ENCODE data around the gene RPS6KA2.
A peak's percentile ranks its signal among the peaks of the same experiment; 100 is the strongest.

The RPS6KA2 gene

DNA sequence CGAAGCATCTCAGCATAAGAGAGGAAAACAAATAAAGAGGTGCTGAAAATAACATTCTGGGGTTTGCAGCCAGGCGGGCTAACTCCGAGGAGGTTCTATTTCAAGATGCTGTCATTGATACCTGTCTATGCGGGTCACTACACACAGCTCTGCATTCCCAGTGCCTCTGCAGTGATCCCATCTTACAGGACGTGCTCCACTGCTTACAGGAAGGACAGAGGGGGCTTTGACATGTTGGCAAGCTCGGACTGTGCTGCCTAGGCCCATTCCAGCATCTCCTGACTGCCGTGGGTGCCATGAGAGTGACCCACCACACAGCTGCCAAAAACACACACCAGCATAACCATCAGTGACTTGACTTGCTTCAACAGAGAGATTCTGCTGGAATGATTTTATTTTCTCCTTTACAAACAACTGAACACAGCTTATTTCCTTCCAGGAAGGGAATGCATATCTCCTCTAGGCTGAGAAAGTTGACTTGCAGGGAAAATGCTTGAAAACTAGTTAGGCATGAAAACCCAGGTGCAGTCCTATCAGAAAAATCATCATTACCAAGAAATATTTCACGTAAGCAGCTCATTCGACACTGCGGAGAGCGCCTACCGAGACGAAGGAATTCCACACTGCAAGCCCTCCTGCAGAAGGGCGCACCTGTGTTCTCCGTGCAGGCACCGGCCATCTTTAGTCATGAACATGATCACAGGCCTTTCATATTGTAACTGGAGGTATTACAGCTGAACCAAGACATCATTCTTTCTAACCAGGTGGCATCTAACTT lies 103.1 kb downstream of the RPS6KA2 start:
- ChIA-PET CTCF (interaction anchor here (1.6 kb wide), 1 partner anchor 12 kb away, joined by 6 read pairs; no protein-coding TSS in a partner anchor), POLR2A (no interaction called here)
- TF ChIP-seq, protein P1, sequence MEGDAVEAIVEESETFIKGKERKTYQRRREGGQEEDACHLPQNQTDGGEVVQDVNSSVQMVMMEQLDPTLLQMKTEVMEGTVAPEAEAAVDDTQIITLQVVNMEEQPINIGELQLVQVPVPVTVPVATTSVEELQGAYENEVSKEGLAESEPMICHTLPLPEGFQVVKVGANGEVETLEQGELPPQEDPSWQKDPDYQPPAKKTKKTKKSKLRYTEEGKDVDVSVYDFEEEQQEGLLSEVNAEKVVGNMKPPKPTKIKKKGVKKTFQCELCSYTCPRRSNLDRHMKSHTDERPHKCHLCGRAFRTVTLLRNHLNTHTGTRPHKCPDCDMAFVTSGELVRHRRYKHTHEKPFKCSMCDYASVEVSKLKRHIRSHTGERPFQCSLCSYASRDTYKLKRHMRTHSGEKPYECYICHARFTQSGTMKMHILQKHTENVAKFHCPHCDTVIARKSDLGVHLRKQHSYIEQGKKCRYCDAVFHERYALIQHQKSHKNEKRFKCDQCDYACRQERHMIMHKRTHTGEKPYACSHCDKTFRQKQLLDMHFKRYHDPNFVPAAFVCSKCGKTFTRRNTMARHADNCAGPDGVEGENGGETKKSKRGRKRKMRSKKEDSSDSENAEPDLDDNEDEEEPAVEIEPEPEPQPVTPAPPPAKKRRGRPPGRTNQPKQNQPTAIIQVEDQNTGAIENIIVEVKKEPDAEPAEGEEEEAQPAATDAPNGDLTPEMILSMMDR (IDR thresholded peaks at IDR 0.05; ENCODE audit: control extremely low read depth, extremely low read depth, low read depth, missing control alignments): no peak
- DNase-seq (ENCODE audit: extremely low spot score): no peak

DNA sequence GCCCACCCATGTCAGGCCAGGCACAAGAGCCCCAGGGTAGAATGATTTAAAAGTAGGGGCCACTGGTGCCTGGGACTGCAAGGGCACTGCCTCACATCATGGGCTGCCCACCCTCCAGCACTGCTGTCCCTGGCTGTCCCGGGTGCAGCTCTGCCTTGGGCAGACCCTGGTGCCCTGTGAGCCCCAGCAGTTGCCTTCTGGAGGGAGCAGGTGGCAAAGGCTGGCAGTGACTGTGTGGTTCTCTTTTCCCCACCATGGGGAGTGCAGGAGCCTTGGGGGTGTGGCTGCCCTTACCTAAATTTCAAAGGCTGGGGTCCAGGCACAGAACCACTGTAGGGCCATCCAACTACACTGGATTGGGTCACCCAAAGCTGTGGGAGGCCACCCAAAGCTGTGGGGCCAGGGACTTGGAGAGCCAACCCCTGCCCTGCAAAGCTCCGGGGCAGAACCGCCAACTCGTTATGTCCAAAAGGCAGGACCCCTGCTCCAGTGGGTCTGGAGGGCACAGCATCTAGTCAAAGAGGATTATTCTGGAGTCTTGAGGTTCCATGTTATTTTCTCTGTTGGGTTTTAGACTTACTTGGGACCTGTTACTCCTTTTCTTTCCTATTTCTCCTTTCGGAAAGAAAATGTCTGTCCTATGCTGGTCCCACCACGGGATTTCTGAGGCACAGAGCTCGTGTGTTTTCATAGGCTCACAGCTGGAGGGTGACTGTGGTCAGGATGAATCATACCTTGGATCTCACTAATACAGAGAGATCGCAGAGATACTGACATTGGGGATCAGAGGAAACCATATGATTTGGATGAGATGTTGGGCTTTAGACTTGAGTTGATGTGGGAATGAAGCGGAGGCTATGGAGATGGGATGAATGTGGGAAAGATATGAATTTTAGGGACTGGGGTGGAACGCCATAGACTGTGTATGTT lies 105.9 kb downstream of the RPS6KA2 start:
- TF ChIP-seq, protein P1 (IDR thresholded peaks at IDR 0.05; ENCODE audit: control extremely low read depth, extremely low read depth, low read depth, missing control alignments): no peak
- DNase-seq (ENCODE audit: extremely low spot score): no peak
- CTCF ChIA-PET: interaction anchor here (0.9 to 1.3 kb wide), 2 partner anchors 24 to 63 kb away, joined by 3 to 4 read pairs; no protein-coding TSS in a partner anchor
- POLR2A ChIA-PET: no interaction called here

- CTCF ChIA-PET: interaction anchor here (1.1 to 1.5 kb wide), 2 partner anchors 10 to 16 kb away, joined by 3 to 4 read pairs; no protein-coding TSS in a partner anchor
- TF ChIP-seq, protein P1 (IDR thresholded peaks at IDR 0.05; ENCODE audit: control extremely low read depth, extremely low read depth, low read depth, missing control alignments): no peak
- POLR2A ChIA-PET: no interaction called here
- DNase-seq (ENCODE audit: extremely low spot score): no peak
Measured at GRCh38 chr6:166516251-166516884, 110.7 kb downstream of the RPS6KA2 start.

DNA sequence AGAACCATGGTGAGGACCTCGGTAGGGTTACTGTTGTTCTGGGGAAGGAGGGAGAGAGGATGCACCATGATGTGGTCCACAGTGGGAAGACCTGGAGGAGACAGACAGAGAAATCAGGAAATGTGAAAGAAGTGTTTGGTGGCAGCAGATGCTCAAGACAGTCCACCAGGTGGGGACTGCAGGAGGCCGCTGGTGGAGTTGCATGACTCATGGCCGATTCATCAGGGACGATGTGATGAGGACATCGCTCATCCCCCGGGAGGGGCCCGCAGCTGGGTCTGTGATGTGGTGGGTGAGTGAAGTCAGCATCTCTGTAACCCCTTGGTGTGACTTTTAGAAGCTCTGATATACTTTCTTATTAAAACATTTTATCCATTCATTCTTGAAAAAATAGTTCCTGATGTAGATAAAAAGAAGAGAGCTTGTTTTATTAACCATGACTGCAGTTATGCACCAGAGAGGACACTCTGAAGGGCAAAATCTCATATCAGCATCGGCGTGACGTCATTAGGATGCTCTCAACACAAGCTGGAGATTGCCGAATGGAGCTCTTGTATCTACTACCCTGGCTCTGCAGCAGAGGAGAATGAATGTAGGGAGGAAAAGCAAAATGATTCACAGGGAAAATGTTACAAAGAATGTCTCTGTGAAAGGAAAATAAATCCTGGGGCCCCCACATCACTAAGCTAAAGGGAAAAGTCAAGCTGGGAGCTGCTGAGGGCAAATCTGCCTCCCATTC lies 111.8 kb downstream of the RPS6KA2 start:
- TF ChIP-seq, protein P1 (IDR thresholded peaks at IDR 0.05; ENCODE audit: control extremely low read depth, extremely low read depth, low read depth, missing control alignments): no peak
- ChIA-PET POLR2A (no interaction called here), CTCF (interaction anchor here (1.1 to 1.5 kb wide), 2 partner anchors 11 to 15 kb away, joined by 3 to 4 read pairs; no protein-coding TSS in a partner anchor)
- DNase-seq (ENCODE audit: extremely low spot score): peak; percentile 30

- DNase-seq (ENCODE audit: extremely low spot score): no peak
- CTCF ChIA-PET: interaction anchor here (1.9 kb wide), 1 partner anchor 24 kb away, joined by 3 read pairs; no protein-coding TSS in a partner anchor
- POLR2A ChIA-PET: no interaction called here
- TF ChIP-seq, protein P1 (IDR thresholded peaks at IDR 0.05; ENCODE audit: control extremely low read depth, extremely low read depth, low read depth, missing control alignments): no peak
Measured at GRCh38 chr6:166514196-166514595, 112.9 kb downstream of the RPS6KA2 start.

All from GM10248 (cell line).